BLaER1 (cell line): ENCODE data around the gene CTU1.
A peak's percentile ranks its signal among the peaks of the same experiment; 100 is the strongest.

Experiments used
- H3K27ac ChIP-seq: shearing (Covaris generic); formaldehyde crosslinking; 2 replicates; pipeline ENCODE4 v1.8.1; 2022
- H3K27me3 ChIP-seq: shearing (Covaris generic); formaldehyde crosslinking; 2 replicates; pipeline ENCODE4 v1.8.1; 2022
- H3K36me3 ChIP-seq: shearing (Covaris generic); formaldehyde crosslinking; 2 replicates; pipeline ENCODE4 v1.8.1; 2022
- H3K4me1 ChIP-seq: shearing (Covaris generic); formaldehyde crosslinking; 2 replicates; pipeline ENCODE4 v1.8.1; 2022
- H3K4me2 ChIP-seq: shearing (Covaris generic); formaldehyde crosslinking; 2 replicates; pipeline ENCODE4 v1.8.1; 2022
- H3K4me3 ChIP-seq: shearing (Covaris generic); formaldehyde crosslinking; 2 replicates; pipeline ENCODE4 v1.8.1; 2022
- H3K9ac ChIP-seq: shearing (Covaris generic); formaldehyde crosslinking; 2 replicates; pipeline ENCODE4 v1.8.1; 2022
- H3K9me3 ChIP-seq: shearing (Covaris generic); formaldehyde crosslinking; 2 replicates; pipeline ENCODE4 v1.8.1; 2022
- H4K20me1 ChIP-seq: shearing (Covaris generic); formaldehyde crosslinking; 2 replicates; pipeline ENCODE4 v1.8.1; 2022
- Cebpa-rat ChIP-seq: shearing (Covaris generic); IDR thresholded peaks from 2 replicates; pipeline ENCODE4 v1.8.1; 2022

CTU1 gene

DNA sequence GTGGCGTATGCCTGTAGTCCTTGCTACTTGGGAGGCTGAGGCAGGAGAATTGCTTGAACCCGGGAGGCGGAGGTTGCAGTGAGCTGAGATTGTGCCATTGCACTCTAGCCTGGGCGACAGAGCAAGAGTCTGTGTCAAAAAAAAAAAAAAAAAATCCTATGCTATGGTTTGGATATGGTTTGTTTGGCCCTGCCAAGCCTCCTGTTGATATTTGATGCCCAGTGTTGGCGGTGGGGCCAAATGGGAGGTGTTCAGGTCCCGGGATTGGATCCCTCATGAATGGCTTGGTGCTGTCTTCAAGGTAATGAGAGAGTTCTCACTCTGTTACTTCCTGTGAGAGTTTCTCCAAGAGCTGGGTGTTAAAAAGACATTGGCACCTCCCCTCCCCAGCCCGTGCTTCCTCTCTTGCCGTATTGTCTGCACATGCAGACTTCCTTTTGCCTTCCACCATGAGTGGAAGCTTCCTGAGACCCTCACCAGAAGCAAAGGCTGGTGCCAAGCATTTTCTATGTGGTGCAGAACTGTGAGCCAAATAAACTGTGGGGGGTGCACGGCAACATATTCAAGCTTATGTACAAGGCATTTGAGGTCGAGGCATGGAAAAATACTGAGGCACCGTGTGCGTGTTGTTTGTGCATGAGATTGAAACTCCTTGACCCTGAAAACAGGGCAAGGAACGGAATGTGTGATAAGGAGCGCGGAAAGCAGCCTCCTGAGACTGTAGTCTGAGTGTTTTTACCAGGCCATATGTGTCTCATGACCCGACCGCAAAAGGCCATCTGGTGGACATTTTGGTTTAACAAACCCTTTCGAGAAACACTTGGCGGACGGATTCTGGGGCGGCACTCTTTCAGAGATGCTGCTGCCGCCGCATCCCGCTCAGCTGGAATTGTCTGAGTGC is 23.8 kb upstream of the CTU1 start:
- Histone ChIP-seq H3K27me3 (no peaks in the 10 kb centered on the region), H3K9me3 (peaks cover 25% of the 10 kb centered on the region), H3K36me3 (no peaks in the 10 kb centered on the region; the same call in 1 of the 2 replicates), H3K4me3 (no peak overlapping the region), H3K9ac (no peak overlapping the region), H3K4me1 (peaks cover 69% of the 10 kb centered on the region), H3K27ac (peak overlapping the region; percentile 47), H3K4me2 (peak overlapping the region; percentile 58), H4K20me1 (no peaks in the 10 kb centered on the region)
- TF ChIP-seq Cebpa-rat, result no peak

DNA sequence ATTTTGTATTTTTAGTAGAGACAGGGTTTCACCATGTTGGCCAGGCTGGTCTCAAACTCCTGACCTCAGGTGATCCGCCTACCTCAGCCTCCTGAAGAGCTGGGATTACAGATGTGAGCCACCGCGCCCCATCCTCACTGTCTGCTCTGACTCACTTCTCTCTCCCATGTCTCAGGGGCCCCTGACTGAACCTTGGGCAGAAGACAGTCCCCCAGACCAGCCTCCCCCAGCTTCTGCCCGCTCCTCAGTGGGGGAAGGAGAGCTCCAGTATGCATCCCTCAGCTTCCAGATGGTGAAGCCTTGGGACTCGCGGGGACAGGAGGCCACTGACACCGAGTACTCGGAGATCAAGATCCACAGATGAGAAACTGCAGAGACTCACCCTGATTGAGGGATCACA is 21.5 kb upstream of the CTU1 start:
- no peak for TF ChIP-seq Cebpa-rat
- Histone ChIP-seq H3K27ac (peak overlapping the region; percentile 85), H3K9ac (peak overlapping the region; percentile 70; the same call in 1 of the 2 replicates), H3K36me3 (no peaks in the 10 kb centered on the region; the same call in 1 of the 2 replicates), H3K4me2 (peak overlapping the region; percentile 96), H4K20me1 (no peaks in the 10 kb centered on the region), H3K27me3 (no peaks in the 10 kb centered on the region), H3K9me3 (peaks cover 9% of the 10 kb centered on the region), H3K4me1 (peaks cover 81% of the 10 kb centered on the region), H3K4me3 (no peak overlapping the region)

DNA sequence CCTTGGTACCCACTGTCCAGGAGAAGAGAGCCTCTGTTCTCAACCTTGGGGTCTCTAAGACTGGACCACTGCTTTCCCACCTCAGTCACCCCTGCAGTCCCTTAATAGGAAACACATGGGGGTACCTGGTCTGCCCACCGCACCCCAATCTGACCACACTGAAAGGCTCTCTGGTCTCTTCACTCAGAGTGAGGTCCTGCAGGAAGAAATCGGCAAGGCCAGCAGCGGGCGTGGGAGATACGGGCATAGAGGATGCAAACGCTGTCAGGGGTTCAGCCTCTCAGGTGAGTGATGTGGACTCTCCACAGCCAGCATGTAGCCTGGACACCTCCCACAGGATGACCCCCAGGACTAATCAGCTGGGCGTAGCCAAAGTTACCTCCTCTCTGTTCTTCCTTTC is 20.0 kb upstream of the CTU1 start:
- peak overlapping the region; percentile 70; the same call in 1 of the 2 replicates for H3K9ac ChIP-seq
- peak overlapping the region; percentile 96 for H3K4me2 ChIP-seq
- no peak for TF ChIP-seq Cebpa-rat
- H3K27me3 ChIP-seq, result no peaks in the 10 kb centered on the region
- peak overlapping the region; percentile 24; the same call in 1 of the 2 replicates for H3K4me3 ChIP-seq
- H3K27ac ChIP-seq, result peak overlapping the region; percentile 85
- H3K4me1 ChIP-seq, result peaks cover 96% of the 10 kb centered on the region
- H3K9me3 ChIP-seq, result no peaks in the 10 kb centered on the region
- H3K36me3 ChIP-seq, result no peaks in the 10 kb centered on the region; the same call in 1 of the 2 replicates
- H4K20me1 ChIP-seq, result no peaks in the 10 kb centered on the region

GRCh38 chr19:51127755-51128154 is 19.5 kb upstream of the CTU1 start:
- peak overlapping the region; percentile 85 for H3K27ac ChIP-seq
- no peaks in the 10 kb centered on the region for H4K20me1 ChIP-seq
- TF ChIP-seq Cebpa-rat, result no peak
- H3K4me3 ChIP-seq, result peak overlapping the region; percentile 24; the same call in 1 of the 2 replicates
- peaks cover 100% of the 10 kb centered on the region for H3K4me1 ChIP-seq
- H3K36me3 ChIP-seq, result no peaks in the 10 kb centered on the region; the same call in 1 of the 2 replicates
- no peaks in the 10 kb centered on the region for H3K9me3 ChIP-seq
- H3K27me3 ChIP-seq, result no peaks in the 10 kb centered on the region
- peak overlapping the region; percentile 96 for H3K4me2 ChIP-seq
- peak overlapping the region; percentile 70; the same call in 1 of the 2 replicates for H3K9ac ChIP-seq

DNA sequence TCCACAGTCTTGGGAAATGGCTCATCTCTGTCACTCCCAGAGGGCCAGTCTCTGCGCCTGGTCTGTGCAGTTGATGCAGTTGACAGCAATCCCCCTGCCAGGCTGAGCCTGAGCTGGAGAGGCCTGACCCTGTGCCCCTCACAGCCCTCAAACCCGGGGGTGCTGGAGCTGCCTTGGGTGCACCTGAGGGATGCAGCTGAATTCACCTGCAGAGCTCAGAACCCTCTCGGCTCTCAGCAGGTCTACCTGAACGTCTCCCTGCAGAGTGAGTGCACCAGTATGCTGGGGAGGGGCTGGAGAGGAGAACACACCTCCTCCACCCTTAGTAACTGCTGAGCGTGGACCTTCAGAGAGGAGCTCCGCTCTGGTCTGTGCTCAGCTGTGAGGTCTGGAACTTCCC is 18.8 kb upstream of the CTU1 start:
- Histone ChIP-seq H3K9me3 (no peaks in the 10 kb centered on the region), H3K9ac (peak overlapping the region; percentile 27; the same call in 1 of the 2 replicates), H3K4me1 (peaks cover 100% of the 10 kb centered on the region), H3K36me3 (no peaks in the 10 kb centered on the region; the same call in 1 of the 2 replicates), H4K20me1 (no peaks in the 10 kb centered on the region), H3K4me3 (no peak overlapping the region), H3K4me2 (peak overlapping the region; percentile 96), H3K27me3 (no peaks in the 10 kb centered on the region), H3K27ac (peak overlapping the region; percentile 85)
- TF ChIP-seq Cebpa-rat, result no peak

DNA sequence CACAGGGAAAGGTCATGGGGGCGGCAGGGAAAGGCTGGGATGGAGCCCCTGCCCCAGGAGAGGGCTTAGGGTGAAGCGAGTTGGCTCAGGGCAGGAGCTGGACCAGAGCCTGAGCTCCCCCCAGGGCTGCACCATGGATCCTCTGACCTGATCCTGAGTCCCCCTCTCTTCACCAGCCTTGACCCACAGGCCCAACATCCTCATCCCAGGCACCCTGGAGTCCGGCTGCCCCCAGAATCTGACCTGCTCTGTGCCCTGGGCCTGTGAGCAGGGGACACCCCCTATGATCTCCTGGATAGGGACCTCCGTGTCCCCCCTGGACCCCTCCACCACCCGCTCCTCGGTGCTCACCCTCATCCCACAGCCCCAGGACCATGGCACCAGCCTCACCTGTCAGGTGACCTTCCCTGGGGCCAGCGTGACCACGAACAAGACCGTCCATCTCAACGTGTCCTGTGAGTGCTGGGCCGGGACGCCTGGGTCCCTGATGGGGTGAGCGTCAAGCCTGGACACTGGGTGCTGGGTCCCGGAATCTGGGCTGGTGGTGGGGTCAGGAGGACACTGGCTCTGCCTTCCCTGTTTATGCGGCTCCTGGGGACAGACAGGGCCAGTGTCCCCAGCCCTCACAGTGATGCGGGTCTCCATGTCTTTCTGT is 17.3 kb upstream of the CTU1 start:
- TF ChIP-seq Cebpa-rat, result no peak
- H3K4me3 ChIP-seq, result no peak overlapping the region; the same call in 1 of the 2 replicates

DNA sequence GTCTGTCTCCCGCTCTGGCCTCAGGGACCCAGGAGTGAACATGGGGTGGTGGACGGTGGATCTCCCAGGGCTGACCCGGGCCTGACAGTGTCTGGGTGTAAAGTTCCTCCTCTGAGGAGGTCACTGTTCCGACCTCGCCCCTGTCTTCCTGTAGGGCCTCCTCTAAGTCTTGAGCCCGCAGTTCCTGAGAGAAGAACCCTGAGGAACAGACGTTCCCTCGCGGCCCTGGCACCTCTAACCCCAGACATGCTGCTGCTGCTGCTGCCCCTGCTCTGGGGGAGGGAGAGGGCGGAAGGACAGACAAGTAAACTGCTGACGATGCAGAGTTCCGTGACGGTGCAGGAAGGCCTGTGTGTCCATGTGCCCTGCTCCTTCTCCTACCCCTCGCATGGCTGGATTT is 16.5 kb upstream of the CTU1 start, which contains the start of gene SIGLEC9:
SIGLEC9 (plus strand) TSS at position 178 of the 400 bp plus-strand sequence; CDS start at position 247, 69 bp downstream.
- Histone ChIP-seq H3K27me3 (no peaks in the 10 kb centered on the region), H3K27ac (peak within 1 kb of the TSS; percentile 85), H3K9ac (peak within 1 kb of the TSS; percentile 37; the same call in 1 of the 2 replicates), H3K4me2 (peak within 1 kb of the TSS; percentile 96), H3K36me3 (no peaks in the 10 kb centered on the region), H3K4me3 (peak within 1 kb of the TSS; percentile 15; the same call in 1 of the 2 replicates), H3K9me3 (no peaks in the 10 kb centered on the region), H3K4me1 (peaks cover 90% of the 10 kb centered on the region), H4K20me1 (no peaks in the 10 kb centered on the region)
- TF ChIP-seq Cebpa-rat, result no peak

More for the DNA sequence above, 17.3 kb upstream of the CTU1 start:
- Histone ChIP-seq H3K9me3 (no peaks in the 10 kb centered on the region), H4K20me1 (no peaks in the 10 kb centered on the region), H3K4me2 (peak overlapping the region; percentile 96), H3K4me1 (peaks cover 98% of the 10 kb centered on the region), H3K27ac (peak overlapping the region; percentile 85), H3K27me3 (no peaks in the 10 kb centered on the region), H3K36me3 (no peaks in the 10 kb centered on the region), H3K9ac (peak overlapping the region; percentile 31; the same call in 1 of the 2 replicates)

DNA sequence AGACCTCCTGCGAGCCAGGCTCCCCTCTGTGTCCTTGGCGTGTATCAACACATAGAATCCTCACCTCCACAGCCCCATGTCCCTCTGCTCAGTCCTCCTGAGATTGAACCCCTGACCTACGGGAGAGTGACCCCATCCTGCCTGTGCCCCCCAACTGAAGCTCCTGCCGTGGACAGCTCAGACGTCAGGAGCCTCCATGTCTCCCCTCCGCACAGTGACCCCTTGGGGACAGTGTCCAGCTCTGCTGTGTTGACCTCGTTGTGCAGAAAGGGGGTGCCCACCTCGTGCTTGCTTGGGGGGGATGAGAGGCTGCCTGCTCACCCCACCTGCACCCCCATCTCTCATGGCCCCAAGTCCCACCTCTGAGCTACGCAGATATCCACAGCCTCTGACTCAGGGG is 16.0 kb upstream of the CTU1 start:
- Histone ChIP-seq H4K20me1 (no peaks in the 10 kb centered on the region), H3K27me3 (no peaks in the 10 kb centered on the region), H3K4me2 (peak overlapping the region; percentile 96)

DNA sequence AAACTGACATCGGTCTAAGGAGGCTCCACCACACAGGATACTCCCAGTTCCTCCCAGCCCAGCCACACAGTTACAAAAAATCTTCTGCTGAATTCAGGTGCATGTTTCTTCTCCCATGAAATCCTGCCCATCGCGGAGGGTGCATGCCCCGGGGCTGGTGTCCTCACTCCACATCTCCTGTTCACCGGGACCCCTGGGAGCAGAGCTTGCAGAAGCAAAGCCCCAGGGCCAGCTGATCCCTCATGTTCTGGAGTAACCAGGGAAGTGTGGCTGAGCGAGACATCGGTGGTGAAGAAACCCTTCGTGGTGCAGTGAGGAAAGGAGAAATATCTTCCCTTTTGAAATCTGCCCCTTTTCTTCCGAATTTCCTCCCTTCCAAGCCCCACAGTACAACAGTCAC is 15.6 kb upstream of the CTU1 start:
- peak overlapping the region; percentile 96 for H3K4me2 ChIP-seq
- H3K27me3 ChIP-seq, result no peaks in the 10 kb centered on the region
- H3K9me3 ChIP-seq, result no peaks in the 10 kb centered on the region
- H3K4me1 ChIP-seq, result peaks cover 87% of the 10 kb centered on the region
- H3K4me3 ChIP-seq, result no peak overlapping the region
- no peak for TF ChIP-seq Cebpa-rat
- H4K20me1 ChIP-seq, result no peaks in the 10 kb centered on the region
- no peaks in the 10 kb centered on the region for H3K36me3 ChIP-seq
- 0 out of 2 replicates have a peak overlapping the region, but pooled peaks have one; percentile 37 for H3K9ac ChIP-seq
- peak overlapping the region; percentile 69 for H3K27ac ChIP-seq

More for the DNA sequence above, 16.0 kb upstream of the CTU1 start:
- H3K36me3 ChIP-seq, result no peaks in the 10 kb centered on the region
- H3K9me3 ChIP-seq, result no peaks in the 10 kb centered on the region
- H3K4me1 ChIP-seq, result peaks cover 90% of the 10 kb centered on the region
- no peak overlapping the region for H3K4me3 ChIP-seq
- TF ChIP-seq Cebpa-rat, result no peak
- no peak overlapping the region for H3K9ac ChIP-seq
- peak overlapping the region; percentile 69 for H3K27ac ChIP-seq
